Measurements from ENCODE around the gene PIWIL1.

PIWIL1 gene

GRCh38 chr12:130374083-130374482 lies 36.4 kb downstream of the PIWIL1 start:
- no peak for DNase-seq (ENCODE audit: low read depth, low spot score)

- DNase-seq (ENCODE audit: low read depth, low spot score): no peak
Observed at GRCh38 chr12:130375296-130376287, 37.9 kb downstream of the PIWIL1 start.

DNA sequence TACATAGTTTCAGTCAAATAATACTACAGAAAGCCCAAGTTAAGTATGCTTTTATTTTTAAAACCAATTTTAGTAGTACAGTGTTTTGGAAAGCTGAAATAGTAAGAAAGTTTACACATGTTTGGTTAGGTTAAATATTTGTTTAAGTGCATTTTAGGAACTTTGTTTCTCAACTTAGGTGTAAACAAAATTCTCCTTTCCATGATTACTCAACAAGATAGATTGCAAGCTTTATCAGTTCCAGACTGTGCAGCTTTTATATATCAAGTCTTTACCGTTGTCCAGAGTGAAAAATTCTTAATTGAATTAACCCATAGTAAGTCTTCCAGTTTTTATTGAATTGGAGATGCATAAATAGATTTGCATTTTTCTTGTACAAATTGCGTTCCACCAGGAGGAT lies 45.1 kb downstream of the PIWIL1 start:
- no peak for DNase-seq (ENCODE audit: low read depth, low spot score)

GRCh38 chr12:130384234-130384633 lies 46.5 kb downstream of the PIWIL1 start:
- DNase-seq (ENCODE audit: low read depth, low spot score): no peak

DNA sequence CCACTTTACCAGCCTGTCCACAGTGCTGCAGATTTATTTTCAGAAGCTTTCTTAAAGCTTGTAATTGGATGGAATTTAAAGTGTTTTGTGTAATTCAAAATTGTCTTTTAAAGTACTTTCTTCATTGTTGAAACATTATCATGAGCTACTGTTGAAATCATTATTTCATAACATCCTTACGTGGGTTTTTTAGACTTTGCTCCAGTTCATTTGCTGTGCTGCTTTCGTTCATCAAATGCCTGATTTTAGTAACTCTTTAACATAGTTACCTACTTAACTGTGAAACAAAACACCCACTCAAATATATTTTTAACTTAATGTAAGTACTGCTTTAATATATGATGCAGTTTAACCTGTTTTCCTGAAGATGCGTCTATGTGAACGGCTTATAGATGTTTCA lies 47.5 kb downstream of the PIWIL1 start:
- no peak for DNase-seq (ENCODE audit: low read depth, low spot score)

- DNase-seq (ENCODE audit: low read depth, low spot score): no peak
Observed at GRCh38 chr12:130391186-130391585, 53.5 kb downstream of the PIWIL1 start.

GRCh38 chr12:130394906-130395305 lies 57.2 kb downstream of the PIWIL1 start:
- DNase-seq (ENCODE audit: low read depth, low spot score): no peak

DNA sequence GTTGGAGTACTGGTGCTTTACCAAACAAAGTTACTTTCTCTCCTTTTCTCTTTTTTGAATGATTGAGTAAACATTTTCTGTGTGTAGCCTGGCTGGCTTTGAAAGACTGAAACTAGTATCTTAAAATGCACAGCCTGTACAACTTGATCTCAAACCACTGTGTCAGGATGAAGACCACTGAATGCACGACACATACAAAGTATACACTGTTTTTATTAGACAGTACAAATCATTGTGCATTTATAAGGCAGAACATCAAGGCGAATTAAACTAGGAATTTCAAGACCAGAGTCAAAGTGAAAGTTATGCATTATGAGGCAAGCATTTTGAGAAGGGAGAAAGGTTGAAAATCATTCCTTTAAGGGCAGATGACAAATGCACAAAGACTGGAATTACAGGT lies 59.0 kb downstream of the PIWIL1 start:
- DNase-seq (ENCODE audit: low read depth, low spot score): no peak

GRCh38 chr12:130398100-130398848 lies 60.6 kb downstream of the PIWIL1 start:
- DNase-seq (ENCODE audit: low read depth, low spot score): no peak

- DNase-seq (ENCODE audit: low read depth, low spot score): no peak
Observed at GRCh38 chr12:130401703-130402102, 64.0 kb downstream of the PIWIL1 start.

DNA sequence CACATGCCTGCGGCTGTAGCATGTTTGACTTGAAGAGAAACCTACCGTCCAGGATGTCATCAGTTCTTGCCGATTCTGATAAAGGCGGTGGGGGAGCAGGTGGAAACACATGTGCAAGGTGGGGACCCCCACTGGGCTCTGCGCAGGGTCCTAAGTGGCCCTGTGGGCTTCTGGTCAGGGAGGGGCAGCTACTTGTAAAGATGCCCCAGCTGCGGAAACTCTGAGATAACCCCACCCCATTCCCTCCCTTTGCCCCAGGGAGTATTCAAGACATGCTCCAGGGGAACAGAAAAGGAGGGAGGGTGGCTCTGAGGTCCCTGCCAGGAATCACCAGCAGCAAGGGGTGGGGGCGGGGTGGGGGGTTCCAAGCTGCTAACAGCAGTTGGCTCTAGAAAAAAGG lies 67.6 kb downstream of the PIWIL1 start:
- DNase-seq (ENCODE audit: low read depth, low spot score): no peak

DNA sequence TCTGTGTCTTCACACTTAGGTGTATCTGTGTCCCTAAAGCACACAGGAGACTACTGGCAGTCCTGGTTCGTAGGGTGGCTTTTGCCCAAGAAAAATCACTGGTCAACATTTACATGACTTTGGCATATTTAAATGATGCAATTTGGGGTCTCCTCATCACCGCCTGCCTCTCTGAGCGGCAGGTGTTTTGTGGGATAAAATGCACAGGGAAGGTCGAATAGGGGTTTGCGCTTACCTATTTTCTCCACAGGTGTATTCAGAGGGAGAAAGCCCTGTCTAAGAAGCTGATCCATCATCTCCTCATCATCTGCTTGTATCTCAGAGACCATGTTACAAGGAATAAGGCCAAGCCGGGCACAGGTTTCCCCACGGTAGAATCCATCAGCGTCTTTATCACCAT lies 74.7 kb downstream of the PIWIL1 start:
- no peak for DNase-seq (ENCODE audit: low read depth, low spot score)

- DNase-seq (ENCODE audit: low read depth, low spot score): no peak
Observed at GRCh38 chr12:130413909-130414308, 76.2 kb downstream of the PIWIL1 start.

- no peak for DNase-seq (ENCODE audit: low read depth, low spot score)
Observed at GRCh38 chr12:130414381-130414780, 76.7 kb downstream of the PIWIL1 start.

DNA sequence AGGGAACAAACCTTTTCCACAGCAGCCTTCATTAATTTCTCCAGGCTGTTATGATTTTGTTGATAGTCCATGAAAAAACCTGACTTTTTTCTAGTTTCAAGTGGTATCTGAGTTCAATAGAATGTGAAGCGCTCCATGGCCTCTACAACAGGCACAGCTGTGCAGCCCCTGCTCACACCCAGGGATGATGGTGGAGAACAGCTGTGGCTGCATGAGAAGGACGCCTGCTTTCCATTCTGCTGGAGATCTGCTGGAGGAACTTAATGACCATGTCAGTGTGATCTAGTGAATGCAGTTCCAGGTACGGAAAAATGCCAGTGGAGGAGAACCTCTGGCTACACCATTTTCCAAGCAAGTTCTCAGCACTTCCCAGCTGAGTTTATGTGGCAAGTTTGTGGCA lies 80.6 kb downstream of the PIWIL1 start:
- no peak for DNase-seq (ENCODE audit: low read depth, low spot score)

DNA sequence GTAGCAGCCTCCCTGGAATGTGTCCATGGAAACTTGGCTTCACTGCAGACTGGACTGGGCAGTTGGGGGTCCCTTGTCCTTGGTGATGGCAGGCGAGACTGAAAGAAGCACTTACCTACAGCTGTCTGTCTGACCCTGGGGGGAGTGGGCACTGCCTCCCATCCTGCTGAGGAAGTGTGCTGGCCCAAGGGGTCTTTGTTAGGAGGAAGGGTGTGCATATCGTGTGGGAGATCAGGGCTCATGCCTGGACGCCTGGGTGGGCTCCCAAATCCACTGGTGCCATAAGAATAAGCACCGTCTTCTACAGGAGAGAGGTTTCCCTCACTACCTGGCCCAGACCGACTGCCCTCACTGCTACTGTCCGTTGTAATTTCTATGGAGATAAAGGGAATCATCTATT lies 81.4 kb downstream of the PIWIL1 start:
- DNase-seq (ENCODE audit: low read depth, low spot score): no peak

DNA sequence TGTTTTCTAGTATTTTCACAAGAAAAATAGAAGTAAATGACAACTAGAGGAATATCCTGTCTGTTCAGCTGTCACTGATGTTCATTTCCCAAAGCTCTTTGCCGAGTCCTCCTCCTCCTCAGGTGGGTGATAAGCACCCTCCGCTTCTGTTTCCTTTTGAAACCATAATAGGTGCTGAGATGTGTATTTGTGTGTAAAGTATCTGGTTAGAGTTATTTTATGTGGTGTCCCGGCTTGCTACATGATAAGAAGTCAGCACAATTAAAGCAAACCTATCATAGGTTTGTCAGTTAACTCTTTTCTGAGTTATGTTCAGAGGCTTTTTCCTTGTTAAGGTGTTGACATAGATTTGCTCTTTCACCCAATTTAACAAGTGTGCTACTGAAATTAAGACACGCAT lies 82.4 kb downstream of the PIWIL1 start:
- no peak for DNase-seq (ENCODE audit: low read depth, low spot score)

DNA sequence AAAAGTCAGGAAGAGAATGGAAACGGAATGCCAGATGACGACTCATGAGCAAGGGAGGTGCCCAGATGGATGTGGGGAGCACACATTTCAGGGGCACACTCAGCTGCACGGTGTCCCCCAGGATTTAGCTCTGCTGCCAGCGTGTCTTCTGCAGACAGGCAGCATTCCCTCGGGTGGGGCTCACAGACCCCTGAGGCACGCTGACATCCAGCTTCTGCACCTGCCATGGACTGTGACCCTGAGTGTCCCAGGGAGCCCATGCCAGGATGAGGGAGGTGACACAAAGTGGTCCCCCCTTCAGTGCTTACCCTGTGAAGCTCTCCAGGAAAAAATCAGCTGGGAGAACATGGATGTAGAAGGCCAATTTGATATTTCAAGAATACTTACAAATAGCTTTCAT lies 84.2 kb downstream of the PIWIL1 start:
- no peak for DNase-seq (ENCODE audit: low read depth, low spot score)
